CD4-positive, alpha-beta T cell (primary cell): ENCODE data around the gene DPM2. TPM values are rescaled to one million over a fixed set of nuclear protein-coding genes. Genes with fewer than 3 reads are reported as not detected.

ENCODE experiments used
- ATAC-seq: fragments of 200-7000 bp; cut with Tn5 transposase; one replicate; pipeline ENCODE4 v1.10.0; 2022; ENCODE audit warnings: mild to moderate bottlenecking; ENCODE audit not compliant: poor library complexity
- CTCF ChIA-PET: fragments of 350-600 bp; sonication (Branson Sonifier 250); formaldehyde crosslinking; loops from one replicate; lab custom pipeline; 2021; ENCODE audit warnings: antibody characterized with exemption, inconsistent platforms; lab: Charles Lee
- POLR2A ChIA-PET: fragments of 350-600 bp; sonication (Branson Sonifier 250); formaldehyde crosslinking; loops from one replicate; lab custom pipeline; 2021; ENCODE audit warnings: antibody characterized with exemption, inconsistent platforms; lab: Charles Lee
- DNase-seq, 14 experiments: peaks; one replicate each; pipeline ENCODE4 v3.0.0-alpha.2; 2013 to 2020; ENCODE audit warnings: mixed read lengths in 2 of 14
- H3K27ac ChIP-seq, 2 donors: one replicate each; pipeline versions ENCODE4 v1.5.1 to v1.7.0; 2013; ENCODE audit warnings: low read length in 2 of 2, low read depth in 1 of 2, mild to moderate bottlenecking in 1 of 2
- H3K27me3 ChIP-seq, 2 experiments: 1 replicate in 1 of 2; 2 replicates in 1 of 2; pipeline versions ENCODE4 v1.6.1 to v1.7.0; 2013; ENCODE audit warnings: low read length in 2 of 2, control low read depth in 1 of 2, mild to moderate bottlenecking in 1 of 2, moderate library complexity in 1 of 2; ENCODE audit not compliant: insufficient read depth in 2 of 2, control insufficient read depth in 1 of 2
- H3K36me3 ChIP-seq: one replicate; pipeline ENCODE4 v1.6.1; 2013; ENCODE audit warnings: low read length, control low read depth; ENCODE audit not compliant: insufficient read depth
- H3K4me1 ChIP-seq: one replicate; pipeline ENCODE4 v1.6.1; 2013; ENCODE audit warnings: low read length, control low read depth; ENCODE audit not compliant: insufficient read depth
- H3K4me3 ChIP-seq: one replicate; pipeline ENCODE4 v1.5.1; 2013; ENCODE audit warnings: mild to moderate bottlenecking, low read length, moderate library complexity
- H3K9me3 ChIP-seq, 2 experiments: 1 replicate in 1 of 2; 2 replicates in 1 of 2; pipeline versions ENCODE4 v1.6.1 to v1.7.0; 2013; ENCODE audit warnings: low read length in 2 of 2, mild to moderate bottlenecking in 2 of 2, control low read depth in 1 of 2, moderate library complexity in 1 of 2; ENCODE audit not compliant: control insufficient read depth in 1 of 2, insufficient read depth in 1 of 2
- H3K27ac Mint-ChIP-seq: one replicate; pipeline ENCODE4 v1.8.0; 2020; ENCODE audit warnings: mixed read lengths
- H3K27me3 Mint-ChIP-seq: one replicate; pipeline ENCODE4 v1.8.0; 2021; ENCODE audit warnings: mixed read lengths
- H3K36me3 Mint-ChIP-seq: one replicate; pipeline ENCODE4 v1.8.0; 2021; ENCODE audit warnings: low read depth, mixed read lengths
- H3K4me1 Mint-ChIP-seq: one replicate; pipeline ENCODE4 v1.8.0; 2021; ENCODE audit warnings: low read depth, mixed read lengths
- H3K4me3 Mint-ChIP-seq: one replicate; pipeline ENCODE4 v1.8.0; 2020; ENCODE audit warnings: mild to moderate bottlenecking, mixed read lengths
- H3K9me3 Mint-ChIP-seq: one replicate; pipeline ENCODE4 v1.8.0; 2020; ENCODE audit warnings: mixed read lengths
- intact Hi-C, 2 experiments: fragments of 100-400 bp; cut with DNase I in 1 of 2; cut with micrococcal nuclease in 1 of 2; formaldehyde crosslinking; loops; one replicate each; pipeline versions ENCODE4 v1.15.1 to v1.9.0; 2023 to 2025; cut with DNase I, micrococcal nuclease
- total RNA-seq, 174 experiments: library from RNA in 2 of 174; stranded (reverse) in 2 of 174; gene quantifications; one replicate each; pipeline ENCODE4 v1.2.3 and lab custom pipeline; 2021 to 2026
- TF ChIP-seq, protein P1 (sequence below): fragments of 200-600 bp; IDR thresholded peaks from one replicate; pipeline ENCODE4 v1.8.0; 2022; ENCODE audit warnings: antibody characterized with exemption, mild to moderate bottlenecking

Gene DPM2
- total RNA-seq, 2 experiments from 2014 or later, result 41.7 to 47.6 TPM

DNA sequence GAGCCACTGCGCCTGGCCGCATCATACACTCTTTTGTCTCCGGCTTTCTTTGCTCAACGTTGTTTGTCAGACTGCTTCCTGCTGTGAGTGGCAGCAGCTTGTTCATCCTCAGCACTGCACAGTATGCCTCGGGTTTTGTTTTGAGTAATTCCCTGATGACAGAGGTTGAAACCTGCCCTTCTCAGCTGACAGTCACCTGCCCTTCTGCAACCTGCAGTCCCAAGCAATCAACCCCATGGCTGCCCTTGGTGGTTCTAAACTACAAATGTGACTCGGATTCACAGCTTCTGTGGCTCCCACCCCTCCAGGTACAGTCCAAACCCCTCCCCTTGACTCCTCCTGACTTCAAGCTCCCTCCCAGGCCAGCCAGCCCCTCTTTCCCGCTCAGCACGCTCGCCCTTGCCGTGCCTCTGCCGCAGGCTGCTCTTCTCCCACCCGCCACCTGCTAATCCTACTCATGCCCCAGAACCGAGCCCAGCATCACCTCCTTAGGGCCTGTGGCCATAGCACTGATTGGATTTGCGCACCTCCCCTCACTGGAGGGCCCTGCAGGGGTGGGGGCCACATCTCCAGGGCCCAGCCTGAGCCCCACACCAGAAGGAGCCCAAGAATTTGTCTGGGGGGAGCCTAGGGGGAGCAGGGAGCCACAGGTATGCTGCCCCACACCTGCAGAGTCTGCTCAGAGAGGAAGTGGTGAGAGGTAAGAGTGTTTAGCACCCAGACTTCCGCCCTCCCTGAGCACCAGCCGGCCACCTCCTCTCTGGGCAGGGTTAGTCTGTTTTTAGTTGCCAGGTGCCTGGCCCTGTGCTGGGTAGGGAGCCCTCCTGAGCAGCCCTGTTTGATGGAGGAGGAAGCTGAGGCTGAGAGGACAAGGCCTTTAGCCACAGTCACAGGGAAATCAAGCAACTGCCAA, 33.0 kb upstream of the DPM2 start:
- Mint-ChIP-seq H3K9me3 (no peaks in the 10 kb centered on the region), H3K27me3 (no peaks in the 10 kb centered on the region), H3K27ac (peak overlapping the region; percentile 97), H3K4me3 (peak overlapping the region; percentile 91), H3K36me3 (peaks cover 84% of the 10 kb centered on the region), H3K4me1 (peaks cover 100% of the 10 kb centered on the region)
- CTCF ChIA-PET, result interaction anchor here (0.7 to 2.7 kb wide), 7 partner anchors 8 to 64 kb away, joined by 3 to 14 read pairs (median 3); no protein-coding TSS in a partner anchor
- intact Hi-C loops, result loop anchor here in 1 of 2 experiments (1.0 to 5.0 kb wide), 6 partner anchors 11 to 56 kb away; partner anchors contain the start of gene DPM2
- H3K36me3 ChIP-seq, result peaks cover 23% of the 10 kb centered on the region
- peaks cover 100% of the 10 kb centered on the region for H3K4me1 ChIP-seq
- no peaks in the 10 kb centered on the region for H3K27me3 ChIP-seq
- ATAC-seq, result peak; percentile 69
- H3K9me3 ChIP-seq, result no peaks in the 10 kb centered on the region
- POLR2A ChIA-PET, result interaction anchor here (0.7 to 34.9 kb wide), 16 partner anchors 9 to 178 kb away, joined by 3 to 1020 read pairs (median 8); partner anchors contain the start of genes DPM2, EEIG1, NAIF1 and SLC25A25
- DNase-seq, result peak; percentile 50 to 85 (median 70)
- H3K4me3 ChIP-seq, result peak overlapping the region; percentile 67
- TF ChIP-seq, protein P1, sequence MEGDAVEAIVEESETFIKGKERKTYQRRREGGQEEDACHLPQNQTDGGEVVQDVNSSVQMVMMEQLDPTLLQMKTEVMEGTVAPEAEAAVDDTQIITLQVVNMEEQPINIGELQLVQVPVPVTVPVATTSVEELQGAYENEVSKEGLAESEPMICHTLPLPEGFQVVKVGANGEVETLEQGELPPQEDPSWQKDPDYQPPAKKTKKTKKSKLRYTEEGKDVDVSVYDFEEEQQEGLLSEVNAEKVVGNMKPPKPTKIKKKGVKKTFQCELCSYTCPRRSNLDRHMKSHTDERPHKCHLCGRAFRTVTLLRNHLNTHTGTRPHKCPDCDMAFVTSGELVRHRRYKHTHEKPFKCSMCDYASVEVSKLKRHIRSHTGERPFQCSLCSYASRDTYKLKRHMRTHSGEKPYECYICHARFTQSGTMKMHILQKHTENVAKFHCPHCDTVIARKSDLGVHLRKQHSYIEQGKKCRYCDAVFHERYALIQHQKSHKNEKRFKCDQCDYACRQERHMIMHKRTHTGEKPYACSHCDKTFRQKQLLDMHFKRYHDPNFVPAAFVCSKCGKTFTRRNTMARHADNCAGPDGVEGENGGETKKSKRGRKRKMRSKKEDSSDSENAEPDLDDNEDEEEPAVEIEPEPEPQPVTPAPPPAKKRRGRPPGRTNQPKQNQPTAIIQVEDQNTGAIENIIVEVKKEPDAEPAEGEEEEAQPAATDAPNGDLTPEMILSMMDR, result no peak
- H3K27ac ChIP-seq, result peak overlapping the region; percentile 60 to 96

DNA sequence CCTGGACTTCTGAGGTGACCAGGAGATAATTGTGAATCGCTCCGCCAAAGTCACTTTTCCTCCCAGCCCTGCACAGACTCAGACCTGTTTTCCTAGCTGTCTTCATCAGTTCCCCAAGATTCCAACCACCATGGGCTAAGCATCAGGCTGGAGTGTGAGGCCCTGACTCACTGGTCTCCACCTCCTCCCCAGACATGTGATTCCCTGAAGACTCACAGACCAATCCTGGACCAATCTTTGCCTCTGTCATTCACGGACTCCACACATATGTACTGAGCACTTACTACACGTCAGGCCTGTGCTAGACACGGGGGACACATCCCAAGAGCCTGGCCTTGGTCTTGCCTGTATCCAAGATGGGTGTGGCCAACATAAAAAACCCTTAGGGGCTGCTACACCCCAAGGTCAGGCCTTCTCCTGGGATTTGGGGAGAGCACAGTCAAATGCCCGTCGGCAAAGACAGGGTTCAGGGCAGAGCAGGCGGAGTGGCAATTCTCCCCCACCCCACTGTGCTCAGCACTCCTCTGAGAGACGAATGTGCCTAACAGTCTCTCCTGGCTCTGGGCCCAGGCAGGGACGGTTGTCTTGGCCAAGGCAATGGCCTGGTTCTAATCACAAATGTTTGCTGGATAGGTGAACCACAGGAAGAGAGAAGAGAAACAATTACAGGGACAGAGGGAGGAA, 31.2 kb upstream of the DPM2 start:
- Mint-ChIP-seq H3K27ac (peak overlapping the region; percentile 97), H3K4me3 (peak overlapping the region; percentile 91), H3K36me3 (peaks cover 87% of the 10 kb centered on the region), H3K27me3 (no peaks in the 10 kb centered on the region), H3K9me3 (no peaks in the 10 kb centered on the region), H3K4me1 (peaks cover 99% of the 10 kb centered on the region)
- peak overlapping the region; percentile 31 to 96 for H3K27ac ChIP-seq
- no peaks in the 10 kb centered on the region for H3K27me3 ChIP-seq
- intact Hi-C loops, result no loop called here
- H3K9me3 ChIP-seq, result no peaks in the 10 kb centered on the region
- TF ChIP-seq, protein P1, result no peak
- peaks cover 100% of the 10 kb centered on the region for H3K4me1 ChIP-seq
- DNase-seq (peak in 2 of 14 experiments; percentile 12 to 31), ATAC-seq (no peak)
- H3K4me3 ChIP-seq, result peak overlapping the region; percentile 67
- ChIA-PET POLR2A (interaction anchor here (1.9 to 34.9 kb wide), 6 partner anchors 11 to 103 kb away, joined by 9 to 1020 read pairs (median 66); partner anchors contain the start of genes EEIG1, NAIF1 and SLC25A25), CTCF (interaction anchor here (1.5 to 2.7 kb wide), 2 partner anchors 14 to 66 kb away, joined by 3 to 14 read pairs; no protein-coding TSS in a partner anchor)
- peaks cover 15% of the 10 kb centered on the region for H3K36me3 ChIP-seq

DNA sequence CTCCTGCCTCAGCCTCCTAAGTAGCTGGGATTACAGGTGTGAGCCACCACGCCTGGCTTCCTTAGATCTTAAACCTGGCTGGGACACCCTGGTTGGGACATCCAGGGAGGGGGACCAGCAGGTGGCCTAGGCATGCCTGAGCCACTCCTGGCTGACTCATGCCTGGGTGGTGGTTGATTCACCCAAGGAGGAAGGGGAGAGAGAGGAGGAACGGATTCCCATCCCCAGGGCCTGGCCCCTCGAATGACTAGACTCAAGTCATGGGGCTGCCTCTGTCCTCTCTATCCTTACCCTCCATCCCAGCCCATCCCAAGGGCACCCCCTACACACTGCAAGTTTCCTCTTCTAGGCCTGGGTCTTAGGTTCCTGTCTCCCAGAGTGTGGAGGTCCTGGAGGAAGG, 30.4 kb upstream of the DPM2 start:
- ChIA-PET CTCF (interaction anchor here (1.2 to 2.8 kb wide), 3 partner anchors 9 to 67 kb away, joined by 3 to 12 read pairs (median 3); no protein-coding TSS in a partner anchor), POLR2A (interaction anchor here (1.4 to 34.9 kb wide), 3 partner anchors 9 to 59 kb away, joined by 5 to 1020 read pairs (median 110); partner anchors contain the start of gene EEIG1)
- Mint-ChIP-seq H3K9me3 (no peaks in the 10 kb centered on the region), H3K27ac (peak overlapping the region; percentile 97), H3K27me3 (no peaks in the 10 kb centered on the region), H3K4me3 (peak overlapping the region; percentile 91), H3K36me3 (peaks cover 90% of the 10 kb centered on the region), H3K4me1 (peaks cover 99% of the 10 kb centered on the region)
- TF ChIP-seq, protein P1, result no peak
- no peaks in the 10 kb centered on the region for H3K27me3 ChIP-seq
- ATAC-seq, result no peak
- H3K4me3 ChIP-seq, result peak overlapping the region; percentile 9
- H3K9me3 ChIP-seq, result no peaks in the 10 kb centered on the region
- peak overlapping the region; percentile 31 to 96 for H3K27ac ChIP-seq
- peaks cover 17% of the 10 kb centered on the region for H3K36me3 ChIP-seq
- DNase-seq, result peak in 5 of 14 experiments; percentile 38 to 69 (median 60)
- peaks cover 100% of the 10 kb centered on the region for H3K4me1 ChIP-seq
- intact Hi-C loops, result no loop called here
